Ishikawa (cell line): ENCODE data around the gene NOX4.

Experiments
- CEBPB ChIP-seq: IDR thresholded peaks from 2 replicates; pipeline ENCODE4 v1.6.1; 2012
- CREB1 ChIP-seq: IDR thresholded peaks from 2 replicates; pipeline ENCODE4 v1.6.1; 2012; ENCODE audit warnings: low read depth
- EP300 ChIP-seq: IDR thresholded peaks from 2 replicates; pipeline ENCODE4 v1.6.1; 2012; ENCODE audit warnings: borderline replicate concordance
- FOXM1 ChIP-seq: IDR thresholded peaks from 2 replicates; pipeline ENCODE4 v1.6.1; 2012; ENCODE audit warnings: low read depth, borderline replicate concordance
- RAD21 ChIP-seq: IDR thresholded peaks from 2 replicates; pipeline ENCODE4 v1.6.1; 2012; ENCODE audit warnings: low read depth
- TAF1 ChIP-seq: IDR thresholded peaks from 2 replicates; pipeline ENCODE4 v1.6.1; 2012; ENCODE audit warnings: low read depth, mild to moderate bottlenecking
- TEAD4 ChIP-seq: IDR thresholded peaks from 2 replicates; pipeline ENCODE4 v1.6.1; 2012
- YY1 ChIP-seq: IDR thresholded peaks from 2 replicates; pipeline ENCODE4 v1.6.1; 2012; ENCODE audit warnings: low read depth
- TF ChIP-seq, protein P1 (sequence below): IDR thresholded peaks from 2 replicates; pipeline ENCODE4 v1.6.1; 2012
- TF ChIP-seq, protein P2 (sequence below): IDR thresholded peaks from 2 replicates; pipeline ENCODE4 v1.6.1; 2012; ENCODE audit warnings: low read depth, mild to moderate bottlenecking

DNA sequence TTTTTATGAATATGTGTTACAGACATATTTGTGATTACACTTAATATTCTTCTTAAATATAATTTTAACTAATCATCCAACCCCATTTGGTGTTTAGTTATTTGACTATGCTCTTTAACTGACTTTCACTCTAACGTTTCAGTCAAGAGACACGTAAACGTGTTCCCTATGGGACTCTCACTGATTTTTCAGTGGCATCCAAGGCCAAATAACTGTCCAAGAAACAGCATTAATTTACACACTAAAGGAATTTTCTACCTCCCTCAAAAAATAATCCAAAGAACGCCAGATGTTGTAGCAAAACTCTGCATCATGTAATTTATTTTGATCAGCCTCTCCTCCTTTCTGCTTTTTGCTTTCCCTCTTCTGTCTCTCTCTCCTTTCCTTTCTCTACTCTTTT lies 44.0 kb upstream of the NOX4 start:
- TF ChIP-seq YY1 (no peak), TAF1 (no peak), TEAD4 (no peak), RAD21 (no peak), EP300 (no peak), CEBPB (no peak), CREB1 (no peak), FOXM1 (no peak)
- TF ChIP-seq, protein P1, sequence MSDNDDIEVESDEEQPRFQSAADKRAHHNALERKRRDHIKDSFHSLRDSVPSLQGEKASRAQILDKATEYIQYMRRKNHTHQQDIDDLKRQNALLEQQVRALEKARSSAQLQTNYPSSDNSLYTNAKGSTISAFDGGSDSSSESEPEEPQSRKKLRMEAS = no peak
- TF ChIP-seq, protein P2, sequence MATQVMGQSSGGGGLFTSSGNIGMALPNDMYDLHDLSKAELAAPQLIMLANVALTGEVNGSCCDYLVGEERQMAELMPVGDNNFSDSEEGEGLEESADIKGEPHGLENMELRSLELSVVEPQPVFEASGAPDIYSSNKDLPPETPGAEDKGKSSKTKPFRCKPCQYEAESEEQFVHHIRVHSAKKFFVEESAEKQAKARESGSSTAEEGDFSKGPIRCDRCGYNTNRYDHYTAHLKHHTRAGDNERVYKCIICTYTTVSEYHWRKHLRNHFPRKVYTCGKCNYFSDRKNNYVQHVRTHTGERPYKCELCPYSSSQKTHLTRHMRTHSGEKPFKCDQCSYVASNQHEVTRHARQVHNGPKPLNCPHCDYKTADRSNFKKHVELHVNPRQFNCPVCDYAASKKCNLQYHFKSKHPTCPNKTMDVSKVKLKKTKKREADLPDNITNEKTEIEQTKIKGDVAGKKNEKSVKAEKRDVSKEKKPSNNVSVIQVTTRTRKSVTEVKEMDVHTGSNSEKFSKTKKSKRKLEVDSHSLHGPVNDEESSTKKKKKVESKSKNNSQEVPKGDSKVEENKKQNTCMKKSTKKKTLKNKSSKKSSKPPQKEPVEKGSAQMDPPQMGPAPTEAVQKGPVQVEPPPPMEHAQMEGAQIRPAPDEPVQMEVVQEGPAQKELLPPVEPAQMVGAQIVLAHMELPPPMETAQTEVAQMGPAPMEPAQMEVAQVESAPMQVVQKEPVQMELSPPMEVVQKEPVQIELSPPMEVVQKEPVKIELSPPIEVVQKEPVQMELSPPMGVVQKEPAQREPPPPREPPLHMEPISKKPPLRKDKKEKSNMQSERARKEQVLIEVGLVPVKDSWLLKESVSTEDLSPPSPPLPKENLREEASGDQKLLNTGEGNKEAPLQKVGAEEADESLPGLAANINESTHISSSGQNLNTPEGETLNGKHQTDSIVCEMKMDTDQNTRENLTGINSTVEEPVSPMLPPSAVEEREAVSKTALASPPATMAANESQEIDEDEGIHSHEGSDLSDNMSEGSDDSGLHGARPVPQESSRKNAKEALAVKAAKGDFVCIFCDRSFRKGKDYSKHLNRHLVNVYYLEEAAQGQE = no peak
